Heart left ventricle (tissue), 16 donors: Measurements from ENCODE around the gene ATRNL1. TPM values are rescaled to one million over a fixed set of nuclear protein-coding genes. Genes with fewer than 3 reads are reported as not detected.

Source experiments
- ATAC-seq, 4 donors: fragments of 200-7000 bp; cut with Tn5 transposase; one replicate each; pipeline ENCODE4 v1.9.1; 2020 to 2022; ENCODE audit warnings: moderate library complexity in 4 of 4, mild to moderate bottlenecking in 3 of 4, moderate number of reproducible peaks in 1 of 4
- DNase-seq, 5 donors: peaks; one replicate each; pipeline ENCODE4 v3.0.0-alpha.2; 2020
- H3K27ac ChIP-seq, 12 donors: fragments of 200-600 bp; sonication (generic) in 4 of 12; one replicate each; pipeline versions ENCODE4 v1.5.0 to v1.8.0; 2016 to 2022; ENCODE audit warnings: mild to moderate bottlenecking in 2 of 12
- H3K27me3 ChIP-seq, 9 donors: fragments of 200-600 bp; sonication (generic) in 2 of 9; one replicate each; pipeline versions ENCODE4 v1.5.1 to v1.8.0; 2016 to 2022; ENCODE audit warnings: mild to moderate bottlenecking in 3 of 9
- H3K36me3 ChIP-seq, 9 donors: fragments of 200-600 bp; sonication (generic) in 2 of 9; one replicate each; pipeline versions ENCODE4 v1.5.0 to v1.8.0; 2018 to 2022; ENCODE audit warnings: mild to moderate bottlenecking in 2 of 9
- H3K4me1 ChIP-seq, 12 donors: fragments of 200-600 bp; sonication (generic) in 4 of 12; one replicate each; pipeline versions ENCODE4 v1.5.0 to v1.8.0; 2016 to 2022; ENCODE audit warnings: mild to moderate bottlenecking in 3 of 12
- H3K4me3 ChIP-seq, 12 donors: fragments of 200-600 bp; sonication (generic) in 4 of 12; one replicate each; pipeline versions ENCODE4 v1.5.0 to v1.8.0; 2017 to 2022; ENCODE audit warnings: mild to moderate bottlenecking in 9 of 12, moderate library complexity in 4 of 12
- H3K9me3 ChIP-seq, 12 donors: fragments of 200-600 bp; sonication (generic) in 4 of 12; one replicate each; pipeline versions ENCODE4 v1.5.0 to v1.8.0; 2016 to 2022; ENCODE audit warnings: mild to moderate bottlenecking in 1 of 12
- CTCF ChIP-seq, 12 donors: fragments of 200-600 bp; sonication (generic) in 4 of 12; IDR thresholded peaks; one replicate each; pipeline versions ENCODE4 v1.5.0 to v1.8.0; 2018 to 2022; ENCODE audit warnings: antibody characterized with exemption in 12 of 12, mild to moderate bottlenecking in 5 of 12
- POLR2A ChIP-seq, 2 donors: fragments of 450-650 bp; IDR thresholded peaks; one replicate each; pipeline ENCODE4 v1.6.1; 2017; ENCODE audit warnings: antibody characterized with exemption in 2 of 2, mild to moderate bottlenecking in 2 of 2, moderate library complexity in 2 of 2
- WGBS, 4 donors: extraction: QIAGEN DNeasy Blood & Tissue Kit in 2 of 4; methylation state at CpG; one replicate each; pipeline versions ENCODE4 v1.1.5 to v1.1.7; 2013 to 2018; 5-methylcytosine and 5-hydroxymethylcytosine counted together
- intact Hi-C, 10 donors: fragments of 100-400 bp; cut with DNase I; formaldehyde crosslinking; loops; one replicate each; pipeline versions ENCODE4 v1.11.1 to v1.14.2; 2022
- polyA plus RNA-seq, 2 donors: library from polyadenylated mRNA; stranded (reverse); fragments of 200-250 nt; gene quantifications; one replicate each; pipeline ENCODE4 v1.2.3, GENCODE V29; 2013
- total RNA-seq, 9 donors: library from RNA; depleted of rRNA in 2 of 9; stranded (reverse); fragments of >200 nt in 2 of 9; fragmentation: NEBNext Ultra II Directional in 3 of 9; extraction: Animal tissue kit (Norgen Biotek cat#: 25700) in 3 of 9; gene quantifications; one replicate each; pipeline versions ENCODE4 v1.1.0 to v1.2.4, GENCODE V29; 2016 to 2023
- donor health status: ischemic (EF 13 %, LVEDD 7.1; RV severe dilation, severe dysfunction).
- donor health status: healthy with polysubstance abuse.
- donor health status: DM: no; HTN: yes; CAD: no.
- donor health status: DM: no; HTN: no; CAD: no.
- donor health status: ischemic (EF 25% LVEDD 6.9; RV normal size, moderate dysfunction).
- donor health status: ischemic (EF 25% LVEDD 5.7; RV mildly dilated, moderate dysfunction).
- donor health status: healthy.
- donor health status: DM: yes; HTN: yes; CAD: no.
- donor health status: ischemic (EF 35%, LVEDD 5.7; RV mildly dilated, moderate dysfunction).
- donor health status: nonischemic (EF 11% LVEDD 7.7; RV severe dilation, severe dysfunction).
- donor health status: DM: yes; HTN: yes; CAD: no.
- donor health status: PGD.
- donor health status: ischemic (EF 29% LVEDD 5.4; RV normal size, mild dysfunction).
- donor health status: nonischemic (EF 23%, LVEDD 6.1; RV moderate dilation, normal function).

ATRNL1 gene
- total and polyA plus RNA-seq, 11 donors, result 0.13 to 28.5 (median 3.0) TPM

- H3K27me3 ChIP-seq, result no peaks in the 10 kb centered on the region
- H3K4me3 ChIP-seq, result no peak overlapping the region
- WGBS, 4 donors, result 83 to 91% (median 87%) methylated on average over 3 of the region's 3 CpGs
- H3K27ac ChIP-seq, result no peak overlapping the region
- TF ChIP-seq POLR2A (IDR thresholded peaks at IDR 0.05) (no peak), CTCF (IDR thresholded peaks at IDR 0.05) (no peak)
- no peak for DNase-seq
- H3K36me3 ChIP-seq, result no peaks in the 10 kb centered on the region
- intact Hi-C loops, result no loop called here
- H3K9me3 ChIP-seq, result peaks cover 0 to 1% (median 0%) of the 10 kb centered on the region in 12 donors
- no peak for ATAC-seq
- H3K4me1 ChIP-seq, result no peaks in the 10 kb centered on the region
These were observed 821.3 kb downstream of the ATRNL1 start for GRCh38 chr10:115914475-115914874.

DNA sequence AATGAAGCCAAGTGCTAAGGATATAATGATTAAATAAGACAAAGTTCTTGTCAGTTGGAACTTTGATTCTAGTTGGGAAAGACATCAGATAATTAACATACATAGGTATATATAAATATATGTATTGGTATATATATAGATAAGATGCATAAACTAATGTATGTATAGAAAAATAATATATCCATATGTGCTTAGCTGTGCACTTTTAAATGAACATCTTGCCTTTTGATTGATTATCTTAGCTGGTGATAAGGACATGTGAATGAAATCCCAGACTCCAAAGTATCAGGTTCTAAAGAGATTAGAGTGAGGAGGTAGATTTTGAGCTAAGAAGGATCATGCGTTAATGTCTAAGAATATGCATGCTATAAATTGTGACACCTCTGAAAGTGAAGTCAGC lies 822.3 kb downstream of the ATRNL1 start:
- Histone ChIP-seq H3K4me1 (no peaks in the 10 kb centered on the region), H3K4me3 (no peak overlapping the region), H3K36me3 (no peaks in the 10 kb centered on the region), H3K9me3 (peaks cover 0 to 4% (median 0%) of the 10 kb centered on the region in 12 donors), H3K27me3 (no peaks in the 10 kb centered on the region), H3K27ac (no peak overlapping the region)
- 88 to 92% (median 91%) methylated on average over 1 of the region's 1 CpG for WGBS, 4 donors
- TF ChIP-seq POLR2A (IDR thresholded peaks at IDR 0.05), result no peak
- no peak for TF ChIP-seq CTCF (IDR thresholded peaks at IDR 0.05)
- no peak for DNase-seq
- ATAC-seq, result no peak
- intact Hi-C loops, result no loop called here

DNA sequence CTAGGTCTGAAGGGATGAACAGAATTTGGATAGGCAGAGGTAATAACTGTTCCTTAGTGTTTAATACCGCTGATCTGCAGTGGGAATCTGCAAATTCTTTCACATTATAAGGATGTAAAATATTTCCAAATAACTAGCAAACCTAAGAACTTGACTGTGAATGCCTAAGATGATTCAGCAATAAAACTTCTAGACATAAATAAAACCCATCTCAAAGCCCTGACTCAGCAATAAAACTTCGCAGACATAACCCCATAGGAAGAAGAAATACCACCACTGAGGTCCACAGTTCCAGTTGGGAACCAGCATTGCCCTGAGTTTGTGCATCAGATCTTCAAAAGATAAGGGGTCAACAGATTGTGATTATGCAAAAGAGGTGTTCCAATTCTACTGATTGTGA lies 825.6 kb downstream of the ATRNL1 start:
- H3K27ac ChIP-seq, result no peak overlapping the region
- no peaks in the 10 kb centered on the region for H3K27me3 ChIP-seq
- peaks cover 0 to 6% (median 0%) of the 10 kb centered on the region in 12 donors for H3K9me3 ChIP-seq
- 80 to 89% (median 82%) methylated on average over 2 of the region's 2 CpGs for WGBS, 4 donors
- intact Hi-C loops, result no loop called here
- H3K36me3 ChIP-seq, result no peaks in the 10 kb centered on the region
- ATAC-seq (no peak), DNase-seq (no peak)
- H3K4me1 ChIP-seq, result no peaks in the 10 kb centered on the region
- no peak overlapping the region for H3K4me3 ChIP-seq
- TF ChIP-seq POLR2A (IDR thresholded peaks at IDR 0.05) (no peak), CTCF (IDR thresholded peaks at IDR 0.05) (no peak)

DNA sequence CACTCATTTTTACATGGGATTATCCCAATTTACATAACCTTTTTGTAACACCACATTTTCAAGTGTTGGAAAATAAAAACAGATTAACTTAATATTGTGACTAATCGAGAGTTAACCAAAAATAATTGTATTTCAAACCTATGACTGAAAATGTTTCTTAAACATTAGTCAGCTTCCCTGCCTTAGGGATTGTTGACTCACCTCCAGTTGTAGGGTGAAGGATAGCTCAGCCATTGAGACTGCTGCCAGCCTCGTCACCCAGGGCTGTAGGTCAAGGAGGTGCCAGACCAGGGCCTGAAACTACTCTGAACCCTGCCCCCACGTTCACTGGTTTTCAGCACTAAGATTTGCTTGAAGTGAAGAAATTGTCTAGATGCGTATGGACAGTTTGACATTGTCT lies 828.6 kb downstream of the ATRNL1 start:
- ATAC-seq (no peak), DNase-seq (no peak)
- no peak overlapping the region for H3K27ac ChIP-seq
- peaks cover 0 to 15% (median 0%) of the 10 kb centered on the region in 12 donors for H3K9me3 ChIP-seq
- H3K27me3 ChIP-seq, result no peaks in the 10 kb centered on the region
- intact Hi-C loops, result no loop called here
- TF ChIP-seq CTCF (IDR thresholded peaks at IDR 0.05) (no peak), POLR2A (IDR thresholded peaks at IDR 0.05) (no peak)
- WGBS, 4 donors, result 76 to 81% (median 78%) methylated on average over 4 of the region's 4 CpGs
- H3K4me1 ChIP-seq, result no peaks in the 10 kb centered on the region
- H3K36me3 ChIP-seq, result no peaks in the 10 kb centered on the region
- H3K4me3 ChIP-seq, result no peak overlapping the region
